Osteocyte (in vitro differentiated cells): ENCODE data around the gene ATF3. TPM values are rescaled to one million over a fixed set of nuclear protein-coding genes. Genes with fewer than 3 reads are reported as not detected.

Experiments
- DNase-seq: peaks from one replicate; pipeline ENCODE4 v3.0.0; 2021; ENCODE audit warnings: mixed read lengths; ENCODE audit not compliant: unreplicated experiment; ENCODE audit errors: extremely low spot score
- H3K27ac Mint-ChIP-seq: one replicate; pipeline ENCODE4 v1.8.0; 2021; ENCODE audit warnings: mild to moderate bottlenecking, mixed read lengths; ENCODE audit not compliant: unreplicated experiment
- H3K27me3 Mint-ChIP-seq: one replicate; pipeline ENCODE4 v1.8.0; 2021; ENCODE audit warnings: mixed read lengths; ENCODE audit not compliant: unreplicated experiment
- H3K36me3 Mint-ChIP-seq: one replicate; pipeline ENCODE4 v1.8.0; 2021; ENCODE audit warnings: mixed read lengths; ENCODE audit not compliant: unreplicated experiment
- H3K4me1 Mint-ChIP-seq: one replicate; pipeline ENCODE4 v1.8.0; 2021; ENCODE audit warnings: mixed read lengths; ENCODE audit not compliant: unreplicated experiment
- H3K4me3 Mint-ChIP-seq: one replicate; pipeline ENCODE4 v1.8.0; 2021; ENCODE audit warnings: mild to moderate bottlenecking, moderate library complexity, mixed read lengths; ENCODE audit not compliant: unreplicated experiment
- H3K9me3 Mint-ChIP-seq: one replicate; pipeline ENCODE4 v1.8.0; 2021; ENCODE audit warnings: mixed read lengths; ENCODE audit not compliant: unreplicated experiment
- CTCF ChIP-seq: fragments of 200-600 bp; sonication (generic); IDR thresholded peaks from 2 replicates; pipeline ENCODE4 v1.5.0; 2021; ENCODE audit warnings: antibody characterized with exemption, mild to moderate bottlenecking, moderate library complexity
- total RNA-seq: library from RNA; stranded (reverse); gene quantifications from 2 replicates; pipeline ENCODE4 v1.2.1, GENCODE V29; 2021

Gene ATF3
- total RNA-seq, 1 donor from 2014 or later: 45.3 TPM

GRCh38 chr1:212640223-212640878, 31.8 kb downstream of the ATF3 start:
- TF ChIP-seq CTCF: no peak
- Mint-ChIP-seq H3K4me3 (no peak overlapping the region), H3K4me1 (peaks cover 17% of the 10 kb centered on the region), H3K36me3 (no peaks in the 10 kb centered on the region), H3K27me3 (peaks cover 35% of the 10 kb centered on the region), H3K27ac (no peak overlapping the region), H3K9me3 (peaks cover 4% of the 10 kb centered on the region)
- no peak for DNase-seq

- peak; percentile 1 for DNase-seq
- H3K9me3 Mint-ChIP-seq: peaks cover 4% of the 10 kb centered on the region
- TF ChIP-seq CTCF: no peak
- no peak overlapping the region for H3K4me3 Mint-ChIP-seq
- H3K4me1 Mint-ChIP-seq: peaks cover 11% of the 10 kb centered on the region
- no peaks in the 10 kb centered on the region for H3K36me3 Mint-ChIP-seq
- no peak overlapping the region for H3K27ac Mint-ChIP-seq
- peaks cover 39% of the 10 kb centered on the region for H3K27me3 Mint-ChIP-seq
Observed at GRCh38 chr1:212641956-212642355, 33.4 kb downstream of the ATF3 start.

- H3K27ac Mint-ChIP-seq: no peak overlapping the region
- no peaks in the 10 kb centered on the region for H3K36me3 Mint-ChIP-seq
- TF ChIP-seq CTCF: no peak
- peaks cover 34% of the 10 kb centered on the region for H3K27me3 Mint-ChIP-seq
- peak; percentile 80 for DNase-seq
- peaks cover 4% of the 10 kb centered on the region for H3K9me3 Mint-ChIP-seq
- peaks cover 6% of the 10 kb centered on the region for H3K4me1 Mint-ChIP-seq
- H3K4me3 Mint-ChIP-seq: no peak overlapping the region
Observed at GRCh38 chr1:212643877-212644276, 35.3 kb downstream of the ATF3 start.

GRCh38 chr1:212644866-212645545, 36.4 kb downstream of the ATF3 start:
- Mint-ChIP-seq H3K4me1 (peaks cover 12% of the 10 kb centered on the region), H3K36me3 (no peaks in the 10 kb centered on the region), H3K27me3 (peaks cover 24% of the 10 kb centered on the region), H3K4me3 (no peak overlapping the region), H3K9me3 (peaks cover 4% of the 10 kb centered on the region), H3K27ac (no peak overlapping the region)
- no peak for TF ChIP-seq CTCF
- DNase-seq: peak; percentile 51
